ENCODE measurements around the gene OR4D5.

The OR4D5 gene

GRCh38 chr11:123905826-123906225, 33.6 kb upstream of the OR4D5 start:
- DNase-seq (ENCODE audit: low read depth, low spot score), result no peak
- no peak overlapping the region for H3K4me3 ChIP-seq (ENCODE audit: low read depth, low read length)
- ChIA-PET CTCF (no interaction called here), POLR2A (no interaction called here)
- TF ChIP-seq CTCF (IDR thresholded peaks at IDR 0.05; ENCODE audit: insufficient read depth, low read length, missing control alignments), result no peak

- POLR2A ChIA-PET, result no interaction called here
- TF ChIP-seq CTCF (IDR thresholded peaks at IDR 0.05; ENCODE audit: insufficient read depth, low read length, missing control alignments), result no peak
- no peak for DNase-seq (ENCODE audit: low read depth, low spot score)
- no peak overlapping the region for H3K4me3 ChIP-seq (ENCODE audit: low read depth, low read length)
- CTCF ChIA-PET, result no interaction called here
These were observed 18.5 kb upstream of the OR4D5 start for GRCh38 chr11:123920943-123921342.

GRCh38 chr11:123924027-123924426, 15.4 kb upstream of the OR4D5 start:
- CTCF ChIA-PET, result no interaction called here
- POLR2A ChIA-PET, result no interaction called here
- no peak for DNase-seq (ENCODE audit: low read depth, low spot score)
- TF ChIP-seq CTCF (IDR thresholded peaks at IDR 0.05; ENCODE audit: insufficient read depth, low read length, missing control alignments), result no peak
- no peak overlapping the region for H3K4me3 ChIP-seq (ENCODE audit: low read depth, low read length)

- POLR2A ChIA-PET, result no interaction called here
- H3K4me3 ChIP-seq (ENCODE audit: low read depth, low read length), result no peak overlapping the region
- CTCF ChIA-PET, result no interaction called here
- TF ChIP-seq CTCF (IDR thresholded peaks at IDR 0.05; ENCODE audit: insufficient read depth, low read length, missing control alignments), result no peak
- no peak for DNase-seq (ENCODE audit: low read depth, low spot score)
These were observed 3.0 kb downstream of the OR4D5 start for GRCh38 chr11:123942413-123942812.

GRCh38 chr11:123943738-123944137, 4.3 kb downstream of the OR4D5 start, which contains the start of gene OR6T1:
Gene OR6T1 (minus strand): TSS chr11:123943838. CDS start chr11:123943838, 0 bp downstream.
- H3K4me3 ChIP-seq (ENCODE audit: low read depth, low read length), result no peak within 1 kb of the TSS
- ChIA-PET POLR2A (no interaction called here), CTCF (no interaction called here)
- no peak for TF ChIP-seq CTCF (IDR thresholded peaks at IDR 0.05; ENCODE audit: insufficient read depth, low read length, missing control alignments)
- DNase-seq (ENCODE audit: low read depth, low spot score), result no peak

- CTCF ChIA-PET, result no interaction called here
- POLR2A ChIA-PET, result no interaction called here
- H3K4me3 ChIP-seq (ENCODE audit: low read depth, low read length), result no peak overlapping the region
- DNase-seq (ENCODE audit: low read depth, low spot score), result no peak
- TF ChIP-seq CTCF (IDR thresholded peaks at IDR 0.05; ENCODE audit: insufficient read depth, low read length, missing control alignments), result no peak
These were observed 5.7 kb downstream of the OR4D5 start for GRCh38 chr11:123945132-123945531.
